T47D (cell line): Measurements from ENCODE around the gene PCSK5.

Source experiments
- DNase-seq, 2 experiments: peaks; one replicate each; pipeline versions ENCODE4 v3.0.0 to v3.0.0-alpha.2; 2011 to 2012; ENCODE audit warnings: low read depth in 1 of 2, low spot score in 1 of 2
- JUND ChIP-seq: IDR thresholded peaks from 2 replicates; pipeline ENCODE4 v1.6.1; 2012; ENCODE audit warnings: low read depth
- in situ Hi-C: cut with HindIII; loops from 2 replicates; pipeline ENCODE4 v1.10.0; 2016; ENCODE audit warnings: low sequenced_read_pairs, low pct_unique_long_range_greater_than_20kb

The PCSK5 gene

GRCh38 chr9:76336027-76336426 lies 445.6 kb downstream of the PCSK5 start:
- no peak for TF ChIP-seq JUND
- no peak for DNase-seq
- in situ Hi-C loops, result no loop called here

DNA sequence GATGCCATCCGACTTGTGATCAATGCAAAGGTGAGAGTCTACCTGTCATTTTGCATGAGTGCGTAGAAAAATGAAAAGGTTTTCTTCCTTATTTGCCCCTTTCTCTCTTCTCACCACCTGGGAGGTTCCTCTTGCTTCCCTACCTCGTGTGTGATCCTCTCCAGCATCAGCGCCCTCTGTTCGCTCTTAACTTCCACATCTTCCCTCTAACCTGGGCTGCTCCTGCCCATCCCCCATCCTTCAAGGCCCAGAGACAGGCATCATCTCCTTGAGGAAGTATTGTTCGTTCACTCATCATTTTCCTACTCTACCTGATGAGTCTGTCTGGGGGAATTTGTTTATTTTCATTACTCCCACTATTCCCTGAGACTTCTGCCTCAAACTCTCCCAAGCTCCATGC lies 447.9 kb downstream of the PCSK5 start:
- in situ Hi-C loops, result no loop called here
- TF ChIP-seq JUND, result no peak
- DNase-seq, result no peak

DNA sequence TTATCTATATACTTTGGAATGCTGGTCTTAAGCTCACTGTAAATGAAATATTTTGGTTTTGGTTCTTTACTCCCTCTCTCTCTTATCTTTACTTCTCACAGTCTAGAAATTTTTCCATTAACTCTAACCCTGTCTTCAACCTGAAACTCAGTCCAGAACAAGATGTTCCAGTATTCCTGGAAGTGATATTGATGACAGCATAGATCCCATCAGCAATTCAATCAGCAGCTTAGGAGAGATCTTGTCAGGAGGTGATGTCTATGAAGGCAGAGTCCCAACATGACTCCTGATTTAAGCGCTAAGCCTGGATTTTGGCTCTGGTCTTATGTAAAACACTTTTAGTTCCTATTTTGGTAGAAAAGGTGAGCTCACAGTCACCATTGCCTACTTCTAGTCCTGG lies 451.1 kb downstream of the PCSK5 start:
- in situ Hi-C loops, result no loop called here
- no peak for DNase-seq
- no peak for TF ChIP-seq JUND

GRCh38 chr9:76342201-76342600 lies 451.7 kb downstream of the PCSK5 start:
- no peak for TF ChIP-seq JUND
- DNase-seq, result no peak
- in situ Hi-C loops, result no loop called here

- no peak for TF ChIP-seq JUND
- in situ Hi-C loops, result no loop called here
- no peak for DNase-seq
Observed at GRCh38 chr9:76342858-76343257, 452.4 kb downstream of the PCSK5 start.

GRCh38 chr9:76349865-76350264 lies 459.4 kb downstream of the PCSK5 start:
- in situ Hi-C loops, result no loop called here
- TF ChIP-seq JUND, result no peak
- DNase-seq, result no peak

GRCh38 chr9:76351006-76351405 lies 460.5 kb downstream of the PCSK5 start:
- in situ Hi-C loops, result no loop called here
- no peak for TF ChIP-seq JUND

DNA sequence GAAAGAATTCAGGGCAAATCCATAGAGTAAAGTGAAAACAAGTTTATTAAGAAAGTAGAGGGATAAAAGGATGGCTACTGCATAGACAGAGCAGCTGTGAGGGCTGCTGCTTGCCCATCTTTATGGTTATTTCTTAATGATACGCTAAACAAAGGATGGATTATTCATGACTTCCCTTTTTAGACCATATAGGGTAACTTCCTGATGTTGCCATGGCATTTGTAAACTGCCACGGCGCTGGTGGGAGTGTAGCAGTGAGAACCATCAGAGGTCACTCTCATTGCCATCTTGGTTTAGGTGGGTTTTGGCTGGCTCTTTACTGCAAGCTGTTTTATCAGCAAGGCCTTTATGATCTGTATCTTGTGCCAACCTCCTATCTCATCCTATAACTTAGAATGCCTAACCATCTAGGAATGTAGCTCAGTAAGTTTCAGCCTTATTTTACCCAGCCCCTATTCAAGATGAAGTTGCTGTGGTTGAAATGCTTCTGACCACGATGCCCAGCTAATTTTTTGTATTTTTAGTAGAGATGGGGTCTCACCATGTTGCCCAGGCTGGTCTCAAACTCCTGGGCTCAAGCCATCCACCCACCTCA lies 461.6 kb downstream of the PCSK5 start:
- TF ChIP-seq JUND, result no peak
- in situ Hi-C loops, result no loop called here

More at GRCh38 chr9:76351006-76351405, 460.5 kb downstream of the PCSK5 start:
- DNase-seq, result no peak

DNA sequence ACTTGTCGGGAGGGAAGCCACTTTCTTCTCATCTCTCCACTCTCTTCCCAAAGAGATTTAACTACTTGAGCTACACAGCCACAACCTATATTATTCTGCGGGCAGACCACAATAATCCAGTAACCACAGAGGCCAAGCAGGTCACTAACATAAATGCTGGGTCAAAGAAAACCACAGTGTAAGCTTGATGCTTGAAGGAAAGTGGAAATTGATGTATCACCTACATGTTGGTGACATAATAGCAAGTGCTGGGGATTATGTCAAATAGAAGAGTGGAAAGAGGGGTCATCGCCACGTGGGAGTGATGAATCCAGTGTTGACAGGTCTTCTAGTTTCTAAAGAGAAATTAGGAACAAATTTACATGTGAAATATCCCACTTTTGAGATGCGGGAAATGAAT lies 462.8 kb downstream of the PCSK5 start:
- no peak for DNase-seq
- in situ Hi-C loops, result no loop called here
- TF ChIP-seq JUND, result no peak

More for the DNA sequence above, 461.6 kb downstream of the PCSK5 start:
- no peak for DNase-seq

- TF ChIP-seq JUND, result no peak
- no peak for DNase-seq
- in situ Hi-C loops, result no loop called here
Observed at GRCh38 chr9:76354221-76354620, 463.7 kb downstream of the PCSK5 start.

- no peak for DNase-seq
- in situ Hi-C loops, result no loop called here
- no peak for TF ChIP-seq JUND
Observed at GRCh38 chr9:76355886-76356285, 465.4 kb downstream of the PCSK5 start.

DNA sequence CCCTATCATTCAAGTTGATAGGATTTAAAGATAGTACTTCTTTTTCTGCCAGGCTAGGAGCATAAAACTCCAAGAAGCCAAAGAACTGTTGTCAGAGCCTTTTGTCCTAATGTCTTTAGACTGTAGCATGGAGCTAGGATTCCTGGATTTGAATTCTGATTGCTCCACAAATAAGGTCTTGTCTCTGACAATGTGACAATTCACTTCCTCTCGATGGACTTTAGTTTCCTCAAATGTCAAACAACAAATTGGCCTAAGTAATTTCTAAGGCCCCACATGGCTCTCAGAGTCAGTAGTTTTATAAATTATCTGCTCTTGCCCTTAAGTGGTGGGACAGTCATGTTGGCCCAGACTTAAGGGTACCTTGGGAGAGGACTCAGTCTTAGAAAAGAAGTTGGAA lies 467.1 kb downstream of the PCSK5 start:
- no peak for TF ChIP-seq JUND
- in situ Hi-C loops, result no loop called here
- DNase-seq, result no peak

DNA sequence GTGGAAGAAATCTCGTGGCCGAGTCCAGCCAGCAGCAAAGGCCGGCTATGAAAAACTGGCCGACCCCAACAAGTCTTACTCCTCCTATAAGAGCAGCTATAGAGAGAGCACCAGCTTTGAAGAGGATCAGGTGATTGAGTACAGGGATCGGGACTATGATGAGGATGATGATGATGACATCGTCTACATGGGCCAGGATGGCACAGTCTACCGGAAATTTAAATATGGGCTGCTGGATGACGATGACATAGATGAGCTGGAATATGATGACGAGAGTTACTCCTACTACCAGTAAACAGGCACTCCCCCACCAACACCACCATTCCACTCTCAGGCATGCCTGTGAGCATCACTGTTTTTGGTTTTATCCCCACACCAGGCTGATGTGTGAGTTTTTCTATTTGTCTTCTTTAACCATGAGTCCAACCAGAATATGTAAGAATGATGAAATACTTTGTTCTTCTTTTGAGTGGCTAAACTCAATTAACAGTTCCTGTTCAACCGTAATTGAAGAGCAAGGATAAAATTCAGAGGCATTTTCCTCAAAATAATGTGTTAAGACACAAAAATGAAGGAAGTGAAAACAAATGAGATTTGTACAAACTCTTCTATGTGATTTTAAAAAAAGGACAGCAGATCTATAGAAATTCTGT lies 468.3 kb downstream of the PCSK5 start:
- in situ Hi-C loops, result no loop called here
- no peak for DNase-seq
- TF ChIP-seq JUND, result no peak

DNA sequence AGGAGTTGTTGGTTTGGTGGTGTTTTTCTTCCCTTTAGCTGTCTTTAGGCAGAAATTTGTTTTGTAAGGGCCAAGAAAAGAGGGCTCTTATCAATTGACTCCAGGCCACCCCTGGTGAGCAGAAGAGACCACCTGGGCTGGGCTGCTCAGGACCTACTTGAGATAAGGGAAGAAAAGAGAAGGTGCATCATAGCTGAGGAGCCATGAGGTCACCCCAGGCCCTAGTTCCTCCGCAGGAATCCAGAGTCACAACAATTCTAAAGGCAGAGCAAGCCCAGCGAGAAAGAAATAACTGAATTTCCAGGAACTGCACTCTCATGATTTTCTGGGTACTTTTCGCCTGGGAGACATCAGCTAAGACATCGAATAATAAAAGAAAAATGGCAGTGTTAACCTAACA lies 468.9 kb downstream of the PCSK5 start:
- DNase-seq, result no peak
- in situ Hi-C loops, result no loop called here
- no peak for TF ChIP-seq JUND
